Gastroesophageal sphincter (tissue), 3 donors: ENCODE measurements around the gene SLC8A1.

ENCODE experiments used
- POLR2A ChIP-seq, 2 donors: fragments of 450-650 bp; IDR thresholded peaks; one replicate each; pipeline ENCODE4 v1.6.1; 2017; ENCODE audit warnings: antibody characterized with exemption in 2 of 2, mild to moderate bottlenecking in 2 of 2, moderate library complexity in 1 of 2
- POLR2AphosphoS5 ChIP-seq: sonication (generic); formaldehyde crosslinking; IDR thresholded peaks from one replicate; pipeline ENCODE4 v1.6.1; 2017; ENCODE audit warnings: antibody characterized with exemption
- TF ChIP-seq, protein P1 (sequence below), 4 experiments: fragments of 200-600 bp in 2 of 4; fragments of 450-650 bp in 2 of 4; sonication (generic) in 1 of 4; IDR thresholded peaks; one replicate each; pipeline ENCODE4 v1.5.1; 2017 to 2019; ENCODE audit warnings: antibody characterized with exemption in 4 of 4, mild to moderate bottlenecking in 2 of 4, moderate library complexity in 2 of 4

GRCh38 chr2:40129725-40130124, 322.2 kb downstream of the SLC8A1 start:
- TF ChIP-seq, protein P1, sequence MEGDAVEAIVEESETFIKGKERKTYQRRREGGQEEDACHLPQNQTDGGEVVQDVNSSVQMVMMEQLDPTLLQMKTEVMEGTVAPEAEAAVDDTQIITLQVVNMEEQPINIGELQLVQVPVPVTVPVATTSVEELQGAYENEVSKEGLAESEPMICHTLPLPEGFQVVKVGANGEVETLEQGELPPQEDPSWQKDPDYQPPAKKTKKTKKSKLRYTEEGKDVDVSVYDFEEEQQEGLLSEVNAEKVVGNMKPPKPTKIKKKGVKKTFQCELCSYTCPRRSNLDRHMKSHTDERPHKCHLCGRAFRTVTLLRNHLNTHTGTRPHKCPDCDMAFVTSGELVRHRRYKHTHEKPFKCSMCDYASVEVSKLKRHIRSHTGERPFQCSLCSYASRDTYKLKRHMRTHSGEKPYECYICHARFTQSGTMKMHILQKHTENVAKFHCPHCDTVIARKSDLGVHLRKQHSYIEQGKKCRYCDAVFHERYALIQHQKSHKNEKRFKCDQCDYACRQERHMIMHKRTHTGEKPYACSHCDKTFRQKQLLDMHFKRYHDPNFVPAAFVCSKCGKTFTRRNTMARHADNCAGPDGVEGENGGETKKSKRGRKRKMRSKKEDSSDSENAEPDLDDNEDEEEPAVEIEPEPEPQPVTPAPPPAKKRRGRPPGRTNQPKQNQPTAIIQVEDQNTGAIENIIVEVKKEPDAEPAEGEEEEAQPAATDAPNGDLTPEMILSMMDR (IDR thresholded peaks at IDR 0.05) = no peak
- TF ChIP-seq POLR2A (IDR thresholded peaks at IDR 0.05) (no peak), POLR2AphosphoS5 (no peak)
